IMR-90 (cell line): ENCODE measurements around the gene ZNF606. TPM values are rescaled to one million over a fixed set of nuclear protein-coding genes. Genes with fewer than 3 reads are reported as not detected.

Source experiments
- ATAC-seq: fragments of 200-7000 bp; cut with Tn5 transposase; 2 replicates; pipeline ENCODE4 v1.9.1; 2020; ENCODE audit warnings: low read depth, mild to moderate bottlenecking, moderate library complexity
- BruUV-seq: library from RNA; stranded (reverse); fragments of 400-500 nt; replicated peaks from 2 replicates; lab custom pipeline; 2021; lab: Mats Ljungman, UMichigan
- CTCF ChIA-PET: fragments of 300-600 bp; formaldehyde crosslinking; extraction: SDS; loops from one replicate; lab custom pipeline; 2021; ENCODE audit warnings: antibody characterized with exemption; lab: Yijun Ruan, JAX
- POLR2A ChIA-PET: fragments of 300-600 bp; sonication (Branson Sonifier 250); formaldehyde crosslinking; loops from one replicate; lab custom pipeline; 2022; ENCODE audit warnings: antibody characterized with exemption; ENCODE audit not compliant: unreplicated experiment; lab: Charles Lee
- DNase-seq: peaks from one replicate; pipeline ENCODE4 v3.0.0; 2013
- H2AFZ ChIP-seq: replicated peaks from 2 replicates; pipeline ENCODE3; 2013; ENCODE audit warnings: low read length, mild to moderate bottlenecking; ENCODE audit not compliant: poor library complexity
- H2AK5ac ChIP-seq: 2 replicates; pipeline ENCODE4 v1.6.1; 2013; ENCODE audit warnings: low read depth, low read length, inconsistent platforms
- H2AK9ac ChIP-seq: replicated peaks from 2 replicates; pipeline ENCODE3; 2013; ENCODE audit warnings: mild to moderate bottlenecking, low read depth, low read length, moderate library complexity; ENCODE audit not compliant: poor library complexity
- H2BK120ac ChIP-seq: 2 replicates; pipeline ENCODE4 v1.6.1; 2013; ENCODE audit warnings: low read depth, low read length, inconsistent platforms
- H2BK15ac ChIP-seq: 3 replicates; pipeline ENCODE4 v1.6.1; 2013; ENCODE audit warnings: low read depth, low read length, inconsistent platforms
- H2BK20ac ChIP-seq: 2 replicates; pipeline ENCODE4 v1.6.1; 2013; ENCODE audit warnings: low read depth, mild to moderate bottlenecking, inconsistent platforms, low read length, moderate library complexity
- H2BK5ac ChIP-seq: 2 replicates; pipeline ENCODE4 v1.6.1; 2013; ENCODE audit warnings: mild to moderate bottlenecking, low read depth, low read length, inconsistent platforms; ENCODE audit not compliant: poor library complexity, severe bottlenecking
- H3K14ac ChIP-seq: replicated peaks from 2 replicates; pipeline ENCODE4 v1.6.1; 2013; ENCODE audit warnings: low read depth, low read length, inconsistent platforms
- H3K18ac ChIP-seq: 2 replicates; pipeline ENCODE4 v1.6.1; 2013; ENCODE audit warnings: low read depth, low read length, control low read depth
- H3K23ac ChIP-seq: 2 replicates; pipeline ENCODE4 v1.6.1; 2013; ENCODE audit warnings: low read depth, low read length, inconsistent platforms
- H3K27ac ChIP-seq: 2 replicates; pipeline ENCODE4 v1.5.1; 2013; ENCODE audit warnings: mild to moderate bottlenecking, control low read depth, low read length; ENCODE audit not compliant: insufficient read depth
- H3K27me3 ChIP-seq: 2 replicates; pipeline ENCODE4 v1.6.1; 2013; ENCODE audit warnings: low read length; ENCODE audit not compliant: control insufficient read depth, insufficient read depth
- H3K36me3 ChIP-seq: 2 replicates; pipeline ENCODE4 v1.6.1; 2013; ENCODE audit warnings: low read length, mixed read lengths; ENCODE audit not compliant: control insufficient read depth, insufficient read depth
- H3K4ac ChIP-seq: 2 replicates; pipeline ENCODE4 v1.6.1; 2013; ENCODE audit warnings: low read depth, low read length, inconsistent platforms
- H3K4me1 ChIP-seq: 2 replicates; pipeline ENCODE4 v1.6.1; 2013; ENCODE audit warnings: low read length, mixed read lengths; ENCODE audit not compliant: control insufficient read depth, insufficient read depth
- H3K4me2 ChIP-seq: 2 replicates; pipeline ENCODE4 v1.6.1; 2013; ENCODE audit warnings: low read depth, mild to moderate bottlenecking, control low read depth, low read length, moderate library complexity
- H3K4me3 ChIP-seq: 2 replicates; pipeline ENCODE4 v1.5.1; 2013; ENCODE audit warnings: low read depth, mild to moderate bottlenecking, control low read depth, low read length, moderate library complexity; ENCODE audit not compliant: insufficient read depth
- H3K56ac ChIP-seq: 2 replicates; pipeline ENCODE4 v1.6.1; 2013; ENCODE audit warnings: low read length, inconsistent platforms; ENCODE audit not compliant: insufficient read depth; ENCODE audit errors: extremely low read depth
- H3K79me1 ChIP-seq, 2 experiments: 2 replicates each; pipeline ENCODE4 v1.6.1; 2013; ENCODE audit warnings: low read length in 2 of 2, inconsistent platforms in 1 of 2, low read depth in 1 of 2
- H3K9ac ChIP-seq: 2 replicates; pipeline ENCODE4 v1.6.1; 2013; ENCODE audit warnings: low read depth, low read length, control low read depth
- H3K9me1 ChIP-seq: 2 replicates; pipeline ENCODE4 v1.6.1; 2013; ENCODE audit warnings: low read length, inconsistent platforms; ENCODE audit not compliant: insufficient read depth
- H3K9me3 ChIP-seq: 2 replicates; pipeline ENCODE4 v1.6.1; 2013; ENCODE audit warnings: low read length; ENCODE audit not compliant: control insufficient read depth, insufficient read depth
- H4K20me1 ChIP-seq: 2 replicates; pipeline ENCODE4 v1.6.1; 2013; ENCODE audit warnings: low read length, inconsistent platforms; ENCODE audit not compliant: insufficient read depth
- H4K5ac ChIP-seq: 2 replicates; pipeline ENCODE4 v1.6.1; 2013; ENCODE audit warnings: mild to moderate bottlenecking, low read depth, low read length, control low read depth
- H4K8ac ChIP-seq, 2 experiments: 2 replicates each; pipeline ENCODE4 v1.6.1; 2013; ENCODE audit warnings: low read depth in 2 of 2, low read length in 2 of 2, control low read depth in 1 of 2, inconsistent platforms in 1 of 2
- H4K91ac ChIP-seq: 2 replicates; pipeline ENCODE4 v1.6.1; 2013; ENCODE audit warnings: low read depth, low read length, inconsistent platforms; ENCODE audit not compliant: insufficient read depth
- WGBS, 2 experiments: methylation state at CpG; one replicate each; pipeline versions ENCODE4 v1.1.5 to v1.1.7; 2013; ENCODE audit warnings: missing lambda C conversion rate in 2 of 2; ENCODE audit not compliant: insufficient read length in 1 of 2; ENCODE audit errors: extremely low coverage in 2 of 2; 5-methylcytosine and 5-hydroxymethylcytosine counted together
- dilution Hi-C: fragments of 300-500 bp; cut with HindIII; formaldehyde crosslinking; loops from one replicate; pipeline ENCODE4 v1.14.3; 2018; ENCODE audit warnings: low sequenced_read_pairs; ENCODE audit not compliant: unreplicated experiment
- in situ Hi-C: fragments of 300-500 bp; cut with MboI; formaldehyde crosslinking; loops from 3 replicates; pipeline ENCODE4 v1.14.3; 2019; ENCODE audit warnings: low sequenced_read_pairs, inconsistent platforms, mixed read lengths
- intact Hi-C: fragments of 100-400 bp; cut with micrococcal nuclease; formaldehyde crosslinking; loops from 2 replicates; pipeline ENCODE4 v1.10.0; 2022
- polyA plus RNA-seq, 3 experiments: library from polyadenylated mRNA; depleted of rRNA; stranded (reverse); fragments of >200 nt; gene quantifications; 2 replicates each; pipeline ENCODE4 v1.2.3, GENCODE V29; 2012; ENCODE audit warnings: low replicate concordance in 1 of 3
- total RNA-seq: library from RNA; depleted of rRNA; stranded (reverse); fragments of >200 nt; gene quantifications from 2 replicates; pipeline ENCODE4 v1.2.3, GENCODE V29; 2012
- TF ChIP-seq, protein P1 (sequence below): fragments of 150-350 bp; IDR thresholded peaks from 2 replicates; pipeline ENCODE4 v1.6.1; 2017; ENCODE audit warnings: mild to moderate bottlenecking, antibody characterized with exemption, low read length, low read depth

Gene ZNF606
- total and polyA plus RNA-seq, 2 of the 4 experiments (the other 2 are of a cell fraction) = 4.3 to 9.0 TPM

DNA sequence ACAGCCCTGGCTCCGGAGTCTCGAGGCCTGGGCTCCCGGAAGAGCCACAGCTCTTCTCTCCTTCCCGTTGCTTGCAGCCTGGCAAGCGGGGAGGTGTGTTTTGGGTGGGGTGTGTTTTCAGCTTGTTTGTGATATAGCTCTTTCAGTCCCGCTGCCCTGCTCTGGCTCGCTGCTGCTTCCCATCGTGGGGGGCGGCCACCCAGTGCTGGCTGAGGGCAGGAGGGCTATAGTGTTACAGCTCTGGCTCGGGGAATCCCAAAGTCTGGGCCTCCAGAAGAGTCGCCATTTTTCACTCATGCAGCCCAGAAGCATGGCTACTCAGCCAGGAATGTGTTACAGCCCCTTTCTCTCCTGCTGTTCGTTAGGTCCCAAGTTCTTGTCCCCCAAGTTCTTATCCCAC is 52.9 kb downstream of the ZNF606 start:
- Histone ChIP-seq H2AK5ac (no peak overlapping the region), H4K5ac (no peak overlapping the region), H3K4ac (no peak overlapping the region), H2AFZ (no peak overlapping the region), H3K18ac (no peak overlapping the region), H3K4me3 (no peak overlapping the region), H3K4me1 (peaks cover 4% of the 10 kb centered on the region; the same call in 1 of the 2 replicates), H4K8ac (no peak overlapping the region), H2BK15ac (no peak overlapping the region), H2BK20ac (no peak overlapping the region), H3K27me3 (no peaks in the 10 kb centered on the region), H3K56ac (no peak overlapping the region), H3K9ac (no peak overlapping the region), H4K20me1 (no peaks in the 10 kb centered on the region), H3K4me2 (no peak overlapping the region), H2AK9ac (no peak overlapping the region), H2BK5ac (no peak overlapping the region), H4K91ac (no peak overlapping the region), H3K27ac (no peak overlapping the region), H3K23ac (no peak overlapping the region), H3K9me3 (peaks cover 32% of the 10 kb centered on the region), H3K36me3 (no peaks in the 10 kb centered on the region; the same call in 1 of the 2 replicates), H3K9me1 (0 out of 2 replicates have a peak, but pooled peaks cover 3% of the 10 kb centered on the region), H2BK120ac (no peak overlapping the region), H3K14ac (no peak overlapping the region), H3K79me1 (peaks cover 16% of the 10 kb centered on the region in 2 experiments)
- POLR2A ChIA-PET = no interaction called here
- ATAC-seq (no peak), DNase-seq (no peak)
- CTCF ChIA-PET = no interaction called here
- in situ Hi-C loops = no loop called here
- TF ChIP-seq, protein P1, sequence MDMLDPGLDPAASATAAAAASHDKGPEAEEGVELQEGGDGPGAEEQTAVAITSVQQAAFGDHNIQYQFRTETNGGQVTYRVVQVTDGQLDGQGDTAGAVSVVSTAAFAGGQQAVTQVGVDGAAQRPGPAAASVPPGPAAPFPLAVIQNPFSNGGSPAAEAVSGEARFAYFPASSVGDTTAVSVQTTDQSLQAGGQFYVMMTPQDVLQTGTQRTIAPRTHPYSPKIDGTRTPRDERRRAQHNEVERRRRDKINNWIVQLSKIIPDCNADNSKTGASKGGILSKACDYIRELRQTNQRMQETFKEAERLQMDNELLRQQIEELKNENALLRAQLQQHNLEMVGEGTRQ = no peak
- BruUV-seq = no TSS peak
- dilution Hi-C loops = no loop called here
- intact Hi-C loops = no loop called here
- WGBS, 2 experiments = no CpG with 5 or more reads among the region's 12 CpGs
